Activated CD4-positive, alpha-beta memory T cell treated with anti-CD3 and anti-CD28 coated beads for 36 hours (primary cell): ENCODE measurements around the gene LMO7. TPM values are rescaled to one million over a fixed set of nuclear protein-coding genes. Genes with fewer than 3 reads are reported as not detected.

ENCODE experiments used
- CTCF ChIA-PET: fragments of 350-600 bp; sonication (Branson Sonifier 250); formaldehyde crosslinking; loops from one replicate; lab custom pipeline; 2021; ENCODE audit warnings: antibody characterized with exemption, inconsistent platforms; lab: Charles Lee
- POLR2A ChIA-PET: fragments of 350-600 bp; sonication (Branson Sonifier 250); formaldehyde crosslinking; loops from one replicate; lab custom pipeline; 2021; ENCODE audit warnings: antibody characterized with exemption; lab: Charles Lee
- DNase-seq: peaks from one replicate; pipeline ENCODE4 v3.0.0-alpha.2; 2020
- H3K27ac Mint-ChIP-seq: one replicate; pipeline ENCODE4 v1.8.0; 2021; ENCODE audit warnings: mixed read lengths
- H3K27me3 Mint-ChIP-seq: one replicate; pipeline ENCODE4 v1.8.0; 2021; ENCODE audit warnings: mixed read lengths
- H3K36me3 Mint-ChIP-seq: one replicate; pipeline ENCODE4 v1.8.0; 2021; ENCODE audit warnings: mixed read lengths
- H3K4me1 Mint-ChIP-seq: one replicate; pipeline ENCODE4 v1.8.0; 2021; ENCODE audit warnings: low read depth, mixed read lengths
- H3K4me3 Mint-ChIP-seq: one replicate; pipeline ENCODE4 v1.8.0; 2021; ENCODE audit warnings: mild to moderate bottlenecking, mixed read lengths
- H3K9me3 Mint-ChIP-seq: one replicate; pipeline ENCODE4 v1.8.0; 2021; ENCODE audit warnings: mixed read lengths
- intact Hi-C: fragments of 100-400 bp; cut with micrococcal nuclease; formaldehyde crosslinking; loops from one replicate; pipeline ENCODE4 v1.15.1; 2023
- total RNA-seq, 2 experiments: library from RNA; stranded (reverse); gene quantifications; one replicate each; pipeline ENCODE4 v1.2.3, GENCODE V29; 2021

LMO7 gene
- total RNA-seq, 2 experiments from 2014 or later = 7.8 to 8.7 TPM

- intact Hi-C loops = no loop called here
- peaks cover 2% of the 10 kb centered on the region for H3K4me1 Mint-ChIP-seq
- H3K27me3 Mint-ChIP-seq = peaks cover 1% of the 10 kb centered on the region
- POLR2A ChIA-PET = no interaction called here
- H3K4me3 Mint-ChIP-seq = no peak overlapping the region
- no peaks in the 10 kb centered on the region for H3K9me3 Mint-ChIP-seq
- no peaks in the 10 kb centered on the region for H3K36me3 Mint-ChIP-seq
- CTCF ChIA-PET = interaction anchor here (0.7 kb wide), 1 partner anchor 22 kb away, joined by 3 read pairs; no protein-coding TSS in a partner anchor
- DNase-seq = no peak
- H3K27ac Mint-ChIP-seq = no peak overlapping the region
These were observed 245.1 kb downstream of the LMO7 start for GRCh38 chr13:75881109-75881775.

- POLR2A ChIA-PET = no interaction called here
These were observed 246.1 kb downstream of the LMO7 start for GRCh38 chr13:75882261-75882660.

DNA sequence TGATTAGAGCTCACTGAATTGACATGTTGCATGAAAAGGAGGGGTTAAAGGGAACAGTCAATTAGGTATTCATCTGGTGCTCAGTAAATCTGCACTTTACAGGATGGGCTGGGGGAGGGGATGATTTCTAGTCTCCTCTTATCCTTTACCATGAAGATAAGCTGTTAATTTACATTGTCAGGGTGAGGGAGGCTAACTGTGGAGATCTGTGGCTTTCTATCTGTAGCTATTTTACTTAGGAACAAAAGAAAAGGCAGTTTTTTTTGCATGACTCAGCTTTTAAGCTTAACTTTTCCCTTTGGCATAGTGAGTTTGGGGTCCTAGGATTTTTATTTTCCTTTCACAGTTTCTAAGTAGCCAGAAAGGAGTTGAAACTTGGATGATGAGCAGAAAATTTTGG, 253.3 kb downstream of the LMO7 start:
- Mint-ChIP-seq H3K36me3 (no peaks in the 10 kb centered on the region), H3K27ac (no peak overlapping the region)
- POLR2A ChIA-PET = no interaction called here

More at GRCh38 chr13:75882261-75882660, 246.1 kb downstream of the LMO7 start:
- CTCF ChIA-PET = interaction anchor here (1.2 to 1.8 kb wide), 4 partner anchors 11 to 592 kb away, joined by 4 to 6 read pairs (median 5); no protein-coding TSS in a partner anchor
- DNase-seq = no peak
- Mint-ChIP-seq H3K4me1 (no peaks in the 10 kb centered on the region), H3K4me3 (no peak overlapping the region), H3K27ac (no peak overlapping the region), H3K27me3 (peaks cover 1% of the 10 kb centered on the region), H3K36me3 (no peaks in the 10 kb centered on the region), H3K9me3 (no peaks in the 10 kb centered on the region)
- intact Hi-C loops = no loop called here

DNA sequence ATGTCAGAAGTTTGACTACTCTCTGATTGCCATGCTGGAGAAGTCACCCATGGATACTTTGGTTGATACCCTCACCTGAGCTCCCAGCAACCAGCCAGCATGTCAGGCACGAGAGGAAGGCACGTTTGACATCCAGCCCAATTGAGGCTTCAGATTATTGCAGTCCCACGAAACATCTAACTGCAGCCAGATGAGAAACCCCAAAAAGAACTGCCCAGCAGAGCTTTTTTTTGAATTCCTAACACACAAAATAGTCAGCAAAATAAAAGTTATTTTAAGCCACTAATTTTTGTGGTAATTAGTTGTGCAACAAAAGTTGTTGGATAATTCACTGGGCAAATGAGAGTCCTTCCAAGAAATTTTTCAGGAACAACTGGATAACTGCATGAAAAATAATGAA, 259.0 kb downstream of the LMO7 start:
- ChIA-PET CTCF (interaction anchor here (0.5 kb wide), 1 partner anchor 200 kb away, joined by 3 read pairs; no protein-coding TSS in a partner anchor), POLR2A (no interaction called here)
- no peak overlapping the region for H3K27ac Mint-ChIP-seq

More for the DNA sequence above, 253.3 kb downstream of the LMO7 start:
- DNase-seq = no peak
- Mint-ChIP-seq H3K27me3 (peaks cover 6% of the 10 kb centered on the region), H3K9me3 (no peaks in the 10 kb centered on the region), H3K4me3 (no peak overlapping the region), H3K4me1 (no peaks in the 10 kb centered on the region)
- intact Hi-C loops = no loop called here
- CTCF ChIA-PET = interaction anchor here (0.9 to 2.5 kb wide), 4 partner anchors 11 to 193 kb away, joined by 5 to 9 read pairs (median 7); no protein-coding TSS in a partner anchor

GRCh38 chr13:75896271-75896670, 260.1 kb downstream of the LMO7 start:
- CTCF ChIA-PET = no interaction called here
- Mint-ChIP-seq H3K4me1 (no peaks in the 10 kb centered on the region), H3K9me3 (no peaks in the 10 kb centered on the region), H3K27me3 (peaks cover 3% of the 10 kb centered on the region), H3K36me3 (no peaks in the 10 kb centered on the region), H3K4me3 (no peak overlapping the region), H3K27ac (no peak overlapping the region)
- no peak for DNase-seq
- intact Hi-C loops = no loop called here
- POLR2A ChIA-PET = no interaction called here

More for the DNA sequence above, 259.0 kb downstream of the LMO7 start:
- H3K4me3 Mint-ChIP-seq = no peak overlapping the region
- no peaks in the 10 kb centered on the region for H3K9me3 Mint-ChIP-seq
- H3K27me3 Mint-ChIP-seq = peaks cover 3% of the 10 kb centered on the region
- intact Hi-C loops = no loop called here
- no peaks in the 10 kb centered on the region for H3K36me3 Mint-ChIP-seq
- no peaks in the 10 kb centered on the region for H3K4me1 Mint-ChIP-seq
- no peak for DNase-seq

DNA sequence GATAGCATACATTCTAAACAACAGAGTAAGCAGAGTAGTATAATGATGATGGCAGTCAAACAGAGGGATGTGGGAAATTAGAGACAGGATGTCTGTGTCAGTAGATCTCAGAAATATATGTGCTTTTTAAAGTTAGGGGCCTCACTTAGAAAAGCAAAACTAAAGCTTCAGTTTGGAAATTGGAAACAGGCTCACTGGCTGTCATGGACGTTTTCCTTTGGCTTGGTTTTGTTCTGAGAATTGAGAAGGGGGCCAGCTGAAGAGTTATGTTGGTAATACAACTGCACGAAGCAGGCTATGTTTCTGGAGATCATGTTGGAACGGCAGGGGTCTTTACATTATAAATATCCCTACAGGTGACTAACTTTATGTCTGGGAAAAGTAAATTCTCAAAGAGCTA, 261.3 kb downstream of the LMO7 start:
- Mint-ChIP-seq H3K4me3 (no peak overlapping the region), H3K4me1 (no peaks in the 10 kb centered on the region), H3K27me3 (peaks cover 3% of the 10 kb centered on the region), H3K27ac (no peak overlapping the region), H3K9me3 (no peaks in the 10 kb centered on the region), H3K36me3 (no peaks in the 10 kb centered on the region)
- POLR2A ChIA-PET = no interaction called here
- DNase-seq = no peak
- CTCF ChIA-PET = no interaction called here
- intact Hi-C loops = no loop called here

DNA sequence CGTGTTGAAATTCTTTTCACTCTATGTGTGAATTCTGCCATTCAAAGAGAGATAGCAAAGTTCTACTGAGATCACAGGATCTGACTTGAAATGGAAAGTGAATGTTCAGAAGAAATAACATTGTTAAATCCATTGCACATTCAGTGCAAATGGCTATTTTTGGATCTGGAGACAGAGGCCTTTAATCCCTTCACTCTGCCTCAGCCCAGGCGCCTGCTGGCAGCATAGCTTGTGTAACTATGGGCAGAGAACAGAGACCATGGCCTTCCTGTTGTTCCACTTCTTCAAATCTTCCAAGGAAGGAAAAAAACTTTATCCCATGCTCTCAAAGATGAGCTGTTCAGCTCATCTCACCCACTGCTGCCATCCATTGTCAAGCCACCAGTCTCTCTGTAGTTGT, 265.4 kb downstream of the LMO7 start:
- intact Hi-C loops = no loop called here
- no peak overlapping the region for H3K4me3 Mint-ChIP-seq
- H3K27me3 Mint-ChIP-seq = peaks cover 11% of the 10 kb centered on the region
- no peaks in the 10 kb centered on the region for H3K36me3 Mint-ChIP-seq
- no peaks in the 10 kb centered on the region for H3K9me3 Mint-ChIP-seq
- POLR2A ChIA-PET = no interaction called here
- CTCF ChIA-PET = no interaction called here
- no peaks in the 10 kb centered on the region for H3K4me1 Mint-ChIP-seq
- no peak overlapping the region for H3K27ac Mint-ChIP-seq
- no peak for DNase-seq

GRCh38 chr13:75902166-75903104, 266.3 kb downstream of the LMO7 start:
- Mint-ChIP-seq H3K27ac (no peak overlapping the region), H3K27me3 (peaks cover 14% of the 10 kb centered on the region), H3K36me3 (no peaks in the 10 kb centered on the region), H3K4me1 (no peaks in the 10 kb centered on the region), H3K4me3 (no peak overlapping the region), H3K9me3 (no peaks in the 10 kb centered on the region)
- POLR2A ChIA-PET = no interaction called here
- no peak for DNase-seq
- intact Hi-C loops = no loop called here
- CTCF ChIA-PET = interaction anchor here (0.9 to 1.5 kb wide), 2 partner anchors 10 to 22 kb away, joined by 3 read pairs; no protein-coding TSS in a partner anchor

DNA sequence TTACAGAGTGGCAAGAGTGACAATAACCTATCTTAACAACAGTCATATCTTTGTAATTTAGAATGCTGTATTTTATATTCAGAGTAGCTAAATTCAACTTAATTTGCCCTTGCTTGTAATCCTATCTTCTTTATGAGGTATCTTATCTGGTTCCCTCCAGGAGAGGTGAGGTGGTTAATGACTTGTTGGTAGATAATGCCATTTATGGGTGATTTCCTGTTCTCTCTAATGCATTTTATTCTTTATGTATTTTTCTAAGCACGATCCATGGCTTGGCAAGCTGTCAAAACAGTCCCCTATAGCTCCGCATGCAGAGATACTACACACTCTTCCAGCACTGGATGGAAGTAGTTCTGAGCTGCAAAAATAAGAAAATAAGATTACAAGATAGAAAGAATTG, 267.9 kb downstream of the LMO7 start:
- Mint-ChIP-seq H3K9me3 (no peaks in the 10 kb centered on the region), H3K4me1 (no peaks in the 10 kb centered on the region), H3K27ac (no peak overlapping the region), H3K36me3 (no peaks in the 10 kb centered on the region), H3K27me3 (peaks cover 12% of the 10 kb centered on the region), H3K4me3 (no peak overlapping the region)
- POLR2A ChIA-PET = no interaction called here
- DNase-seq = no peak
- intact Hi-C loops = no loop called here
- CTCF ChIA-PET = interaction anchor here (2.8 kb wide), 1 partner anchor 34 kb away, joined by 7 read pairs; no protein-coding TSS in a partner anchor

DNA sequence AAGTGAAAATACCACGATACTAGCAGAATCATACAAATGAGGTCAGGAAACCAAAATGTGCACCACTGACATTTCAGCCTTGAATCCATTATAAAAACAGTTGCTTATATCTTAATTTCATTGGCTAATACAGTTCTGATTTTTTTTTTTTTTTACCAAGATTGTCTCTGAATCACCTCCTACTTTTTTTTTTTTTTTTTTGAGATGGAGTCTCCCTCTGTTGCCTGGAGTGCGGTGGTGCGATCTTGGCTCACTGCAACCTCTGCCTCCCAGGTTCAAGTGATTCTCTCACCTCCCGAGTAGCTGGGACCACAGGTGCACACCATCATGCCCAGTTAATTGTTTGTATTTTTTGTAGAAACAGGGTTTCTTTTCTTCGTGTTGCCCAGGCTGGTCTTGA, 270.2 kb downstream of the LMO7 start:
- Mint-ChIP-seq H3K36me3 (no peaks in the 10 kb centered on the region), H3K4me3 (no peak overlapping the region), H3K9me3 (no peaks in the 10 kb centered on the region), H3K27ac (no peak overlapping the region), H3K4me1 (no peaks in the 10 kb centered on the region), H3K27me3 (peaks cover 11% of the 10 kb centered on the region)
- no peak for DNase-seq
- CTCF ChIA-PET = no interaction called here
- intact Hi-C loops = no loop called here
- POLR2A ChIA-PET = no interaction called here

GRCh38 chr13:75907044-75907443, 270.9 kb downstream of the LMO7 start:
- ChIA-PET CTCF (interaction anchor here (0.8 to 2.0 kb wide), 2 partner anchors 34 to 211 kb away, joined by 3 to 6 read pairs; no protein-coding TSS in a partner anchor), POLR2A (no interaction called here)
- no peaks in the 10 kb centered on the region for H3K36me3 Mint-ChIP-seq
- H3K4me3 Mint-ChIP-seq = no peak overlapping the region
- DNase-seq = no peak
- peaks cover 11% of the 10 kb centered on the region for H3K27me3 Mint-ChIP-seq
- H3K27ac Mint-ChIP-seq = no peak overlapping the region
- no peaks in the 10 kb centered on the region for H3K4me1 Mint-ChIP-seq
- intact Hi-C loops = no loop called here
- H3K9me3 Mint-ChIP-seq = no peaks in the 10 kb centered on the region

DNA sequence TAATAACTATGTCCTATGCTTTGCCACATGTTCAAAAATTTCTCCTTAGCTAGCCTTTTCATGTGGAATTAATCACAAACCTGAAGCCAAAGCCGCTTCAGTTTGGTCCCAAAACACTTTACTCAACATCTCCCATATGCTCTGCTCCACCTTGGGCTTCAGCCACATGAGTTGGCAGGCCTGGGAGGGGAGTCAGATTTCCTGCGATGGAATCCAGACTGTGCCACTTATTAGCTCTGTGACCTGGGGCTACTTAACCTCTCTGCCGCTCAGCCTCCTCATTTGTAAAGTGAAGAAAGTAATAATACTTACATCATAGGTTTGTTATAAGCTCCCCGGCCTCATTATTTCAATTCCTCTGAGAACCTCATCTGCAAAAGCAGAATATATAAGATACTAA, 272.0 kb downstream of the LMO7 start:
- intact Hi-C loops = loop anchor here (2.0 kb wide), 1 partner anchor 31 kb away; no protein-coding TSS in a partner anchor
- Mint-ChIP-seq H3K27me3 (peaks cover 11% of the 10 kb centered on the region), H3K4me1 (no peaks in the 10 kb centered on the region), H3K36me3 (no peaks in the 10 kb centered on the region), H3K27ac (no peak overlapping the region), H3K4me3 (no peak overlapping the region), H3K9me3 (no peaks in the 10 kb centered on the region)
- DNase-seq = no peak
- POLR2A ChIA-PET = no interaction called here
- CTCF ChIA-PET = interaction anchor here (0.5 to 2.0 kb wide), 2 partner anchors 212 to 492 kb away, joined by 3 to 6 read pairs; no protein-coding TSS in a partner anchor
